DND-41 (cell line): Measurements from ENCODE around the gene METTL26.

Experiments
- ATAC-seq: fragments of 200-7000 bp; cut with Tn5 transposase; 3 replicates; pipeline ENCODE4 v1.9.1; 2021; ENCODE audit warnings: low read depth; ENCODE audit not compliant: insufficient read depth
- DNase-seq: peaks from one replicate; pipeline ENCODE4 v3.0.0-alpha.2; 2020
- H2AFZ ChIP-seq: 2 replicates; pipeline ENCODE4 v1.6.0; 2012; ENCODE audit warnings: low read depth, low read length
- H3K27ac ChIP-seq: 2 replicates; pipeline ENCODE4 v1.5.1; 2012; ENCODE audit warnings: low read length, inconsistent platforms
- H3K27me3 ChIP-seq: fragments of 200-600 bp; sonication (generic); 2 replicates; pipeline ENCODE4 v1.6.0; 2012; ENCODE audit warnings: low read length, mild to moderate bottlenecking, inconsistent platforms; ENCODE audit not compliant: insufficient read depth, poor library complexity
- H3K36me3 ChIP-seq: 2 replicates; pipeline ENCODE4 v1.5.1; 2012; ENCODE audit warnings: low read length, inconsistent platforms; ENCODE audit not compliant: insufficient read depth
- H3K4me1 ChIP-seq: 2 replicates; pipeline ENCODE4 v1.5.1; 2012; ENCODE audit warnings: mild to moderate bottlenecking, low read length; ENCODE audit not compliant: insufficient read depth
- H3K4me2 ChIP-seq: 2 replicates; pipeline ENCODE4 v1.6.0; 2012; ENCODE audit warnings: mild to moderate bottlenecking, moderate library complexity, low read length, inconsistent platforms; ENCODE audit not compliant: insufficient read depth
- H3K4me3 ChIP-seq, 2 experiments: fragments of 200-600 bp in 1 of 2; shearing (Covaris generic) in 1 of 2; 2 replicates each; pipeline ENCODE4 v1.5.1; 2012 to 2016; ENCODE audit warnings: inconsistent platforms in 2 of 2, low read length in 2 of 2, mild to moderate bottlenecking in 2 of 2, low read depth in 1 of 2, moderate library complexity in 1 of 2
- H3K79me2 ChIP-seq: 2 replicates; pipeline ENCODE4 v1.6.0; 2012; ENCODE audit warnings: low read length, inconsistent platforms; ENCODE audit not compliant: insufficient read depth
- H3K9ac ChIP-seq: 2 replicates; pipeline ENCODE4 v1.6.0; 2012; ENCODE audit warnings: low read depth, mild to moderate bottlenecking, inconsistent platforms, low read length, moderate library complexity
- H3K9me3 ChIP-seq: 2 replicates; pipeline ENCODE4 v1.5.1; 2012; ENCODE audit warnings: low read length, moderate library complexity, mild to moderate bottlenecking, inconsistent platforms; ENCODE audit not compliant: insufficient read depth, severe bottlenecking
- H4K20me1 ChIP-seq: 2 replicates; pipeline ENCODE4 v1.6.0; 2012; ENCODE audit warnings: low read length; ENCODE audit not compliant: insufficient read depth
- CTCF ChIP-seq: IDR thresholded peaks from 2 replicates; pipeline ENCODE4 v1.5.1; 2012; ENCODE audit warnings: borderline replicate concordance, low read length, moderate library complexity, mild to moderate bottlenecking; ENCODE audit not compliant: poor library complexity, severe bottlenecking; ENCODE audit errors: extremely low read depth
- EZH2 ChIP-seq: IDR thresholded peaks from 3 replicates; pipeline ENCODE4 v1.6.1; 2012; ENCODE audit warnings: borderline replicate concordance, low read depth, mild to moderate bottlenecking, moderate library complexity, low read length, inconsistent platforms; ENCODE audit not compliant: severe bottlenecking

METTL26 gene

GRCh38 chr16:667780-668518, 31.8 kb upstream of the METTL26 start, which contains the start of gene RHOT2:
RHOT2 (plus strand) TSS chr16:668132; CDS start chr16:668200, 68 bp downstream.
- H3K79me2 ChIP-seq: peaks cover 40% of the 10 kb centered on the region
- H3K9ac ChIP-seq: peak within 1 kb of the TSS; percentile 99
- H3K4me3 ChIP-seq: peak within 1 kb of the TSS; percentile 96 to 97
- H3K4me1 ChIP-seq: peaks cover 31% of the 10 kb centered on the region
- peak within 1 kb of the TSS; percentile 78 for H3K27ac ChIP-seq
- ATAC-seq (peak; percentile 94), DNase-seq (peak; percentile 93)
- peak within 1 kb of the TSS; percentile 95 for H3K4me2 ChIP-seq
- no peaks in the 10 kb centered on the region for H3K27me3 ChIP-seq
- peak; percentile 96 for TF ChIP-seq CTCF
- no peak for TF ChIP-seq EZH2
- peaks cover 67% of the 10 kb centered on the region for H3K36me3 ChIP-seq
- H2AFZ ChIP-seq: peak within 1 kb of the TSS; percentile 95
- H4K20me1 ChIP-seq: peaks cover 37% of the 10 kb centered on the region
- H3K9me3 ChIP-seq: no peaks in the 10 kb centered on the region

GRCh38 chr16:667113-667779, 31.1 kb upstream of the METTL26 start:
- ATAC-seq (no peak; the same call in 2 of the 3 replicates), DNase-seq (no peak)
- Histone ChIP-seq H3K36me3 (peaks cover 67% of the 10 kb centered on the region), H4K20me1 (peaks cover 30% of the 10 kb centered on the region), H3K4me3 (peak overlapping the region; percentile 96 to 97; a peak in 3 of 4 replicates), H3K27me3 (no peaks in the 10 kb centered on the region), H2AFZ (peak overlapping the region; percentile 95), H3K9ac (peak overlapping the region; percentile 99), H3K9me3 (no peaks in the 10 kb centered on the region), H3K27ac (peak overlapping the region; percentile 78), H3K4me1 (peaks cover 31% of the 10 kb centered on the region), H3K79me2 (peaks cover 40% of the 10 kb centered on the region), H3K4me2 (peak overlapping the region; percentile 95)
- no peak for TF ChIP-seq EZH2
- no peak for TF ChIP-seq CTCF

GRCh38 chr16:666572-666971, 30.5 kb upstream of the METTL26 start:
- peaks cover 65% of the 10 kb centered on the region for H3K36me3 ChIP-seq
- peaks cover 40% of the 10 kb centered on the region for H3K79me2 ChIP-seq
- no peaks in the 10 kb centered on the region for H3K9me3 ChIP-seq
- H3K4me2 ChIP-seq: peak overlapping the region; percentile 95
- H3K4me1 ChIP-seq: peaks cover 31% of the 10 kb centered on the region
- H3K27me3 ChIP-seq: no peaks in the 10 kb centered on the region
- no peak overlapping the region for H2AFZ ChIP-seq
- no peak overlapping the region; the same call in 1 of the 2 replicates for H3K27ac ChIP-seq
- TF ChIP-seq CTCF (no peak), EZH2 (no peak)
- H4K20me1 ChIP-seq: peaks cover 25% of the 10 kb centered on the region
- DNase-seq (no peak), ATAC-seq (no peak)
- H3K9ac ChIP-seq: peak overlapping the region; percentile 99; the same call in 1 of the 2 replicates
- H3K4me3 ChIP-seq: no peak overlapping the region; a peak in 1 of 4 replicates
